GM12801 (cell line): Measurements from ENCODE around the gene ARHGEF39.

Source experiments
- TF ChIP-seq, protein P1 (sequence below): IDR thresholded peaks from one replicate; pipeline ENCODE4 v1.5.1; 2011; ENCODE audit warnings: control low read depth; ENCODE audit not compliant: insufficient read length; ENCODE audit errors: extremely low read depth

ARHGEF39 gene

DNA sequence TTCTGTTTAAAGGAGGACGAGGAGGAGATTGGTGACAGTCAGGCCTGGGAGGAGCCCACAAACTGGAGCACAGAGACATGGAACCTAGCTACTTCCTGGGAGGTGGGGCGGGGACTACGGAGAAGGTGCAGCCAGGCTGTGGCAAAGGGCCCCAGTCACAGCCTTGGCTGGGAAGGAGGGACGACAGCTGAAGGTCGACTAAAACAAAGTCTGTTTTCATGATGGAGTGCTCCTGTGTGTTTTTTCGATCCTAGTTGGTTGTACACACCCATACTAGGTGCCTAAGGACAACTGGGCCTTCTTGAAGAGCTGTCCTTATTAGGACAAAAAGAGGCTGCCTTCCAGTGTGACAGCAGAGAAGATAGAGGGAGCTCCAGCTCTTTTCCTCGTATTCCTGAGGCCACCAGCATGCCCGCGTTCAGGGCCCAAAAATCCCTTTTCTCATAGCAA is 4.0 kb downstream of the ARHGEF39 start:
- TF ChIP-seq, protein P1, sequence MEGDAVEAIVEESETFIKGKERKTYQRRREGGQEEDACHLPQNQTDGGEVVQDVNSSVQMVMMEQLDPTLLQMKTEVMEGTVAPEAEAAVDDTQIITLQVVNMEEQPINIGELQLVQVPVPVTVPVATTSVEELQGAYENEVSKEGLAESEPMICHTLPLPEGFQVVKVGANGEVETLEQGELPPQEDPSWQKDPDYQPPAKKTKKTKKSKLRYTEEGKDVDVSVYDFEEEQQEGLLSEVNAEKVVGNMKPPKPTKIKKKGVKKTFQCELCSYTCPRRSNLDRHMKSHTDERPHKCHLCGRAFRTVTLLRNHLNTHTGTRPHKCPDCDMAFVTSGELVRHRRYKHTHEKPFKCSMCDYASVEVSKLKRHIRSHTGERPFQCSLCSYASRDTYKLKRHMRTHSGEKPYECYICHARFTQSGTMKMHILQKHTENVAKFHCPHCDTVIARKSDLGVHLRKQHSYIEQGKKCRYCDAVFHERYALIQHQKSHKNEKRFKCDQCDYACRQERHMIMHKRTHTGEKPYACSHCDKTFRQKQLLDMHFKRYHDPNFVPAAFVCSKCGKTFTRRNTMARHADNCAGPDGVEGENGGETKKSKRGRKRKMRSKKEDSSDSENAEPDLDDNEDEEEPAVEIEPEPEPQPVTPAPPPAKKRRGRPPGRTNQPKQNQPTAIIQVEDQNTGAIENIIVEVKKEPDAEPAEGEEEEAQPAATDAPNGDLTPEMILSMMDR = no peak

DNA sequence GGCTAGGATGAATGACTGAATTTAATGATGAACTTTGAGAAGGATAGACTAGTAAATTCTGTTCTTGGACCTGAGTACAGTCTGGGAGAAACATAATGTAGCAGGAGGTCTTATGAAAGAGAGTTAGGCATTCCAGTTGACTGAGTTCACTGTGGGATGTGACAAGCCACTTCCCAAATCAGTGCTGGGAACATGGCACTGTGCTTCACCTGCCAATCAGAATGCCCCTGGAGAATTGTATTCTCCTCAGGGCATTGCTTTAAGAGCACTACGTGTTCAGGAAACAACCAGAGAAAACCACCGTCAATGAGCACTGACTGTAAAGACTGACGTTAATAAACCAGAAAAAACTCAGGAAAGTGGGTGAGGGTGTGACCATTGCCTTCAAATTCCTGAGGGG is 5.7 kb downstream of the ARHGEF39 start:
- TF ChIP-seq, protein P1 = no peak

DNA sequence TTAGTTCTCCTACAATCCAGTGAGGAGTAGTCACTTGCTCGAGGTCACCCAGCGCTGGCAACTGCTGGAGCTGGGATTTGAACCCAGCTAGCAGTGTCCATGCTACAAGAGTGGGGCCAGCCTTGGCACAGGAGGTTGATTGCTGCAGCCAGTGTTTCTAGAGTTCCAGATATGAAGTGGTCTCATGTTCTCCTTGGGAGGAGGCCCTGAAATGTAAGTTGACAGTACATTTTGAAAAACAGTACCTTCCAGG is 6.1 kb downstream of the ARHGEF39 start:
- TF ChIP-seq, protein P1 = no peak

DNA sequence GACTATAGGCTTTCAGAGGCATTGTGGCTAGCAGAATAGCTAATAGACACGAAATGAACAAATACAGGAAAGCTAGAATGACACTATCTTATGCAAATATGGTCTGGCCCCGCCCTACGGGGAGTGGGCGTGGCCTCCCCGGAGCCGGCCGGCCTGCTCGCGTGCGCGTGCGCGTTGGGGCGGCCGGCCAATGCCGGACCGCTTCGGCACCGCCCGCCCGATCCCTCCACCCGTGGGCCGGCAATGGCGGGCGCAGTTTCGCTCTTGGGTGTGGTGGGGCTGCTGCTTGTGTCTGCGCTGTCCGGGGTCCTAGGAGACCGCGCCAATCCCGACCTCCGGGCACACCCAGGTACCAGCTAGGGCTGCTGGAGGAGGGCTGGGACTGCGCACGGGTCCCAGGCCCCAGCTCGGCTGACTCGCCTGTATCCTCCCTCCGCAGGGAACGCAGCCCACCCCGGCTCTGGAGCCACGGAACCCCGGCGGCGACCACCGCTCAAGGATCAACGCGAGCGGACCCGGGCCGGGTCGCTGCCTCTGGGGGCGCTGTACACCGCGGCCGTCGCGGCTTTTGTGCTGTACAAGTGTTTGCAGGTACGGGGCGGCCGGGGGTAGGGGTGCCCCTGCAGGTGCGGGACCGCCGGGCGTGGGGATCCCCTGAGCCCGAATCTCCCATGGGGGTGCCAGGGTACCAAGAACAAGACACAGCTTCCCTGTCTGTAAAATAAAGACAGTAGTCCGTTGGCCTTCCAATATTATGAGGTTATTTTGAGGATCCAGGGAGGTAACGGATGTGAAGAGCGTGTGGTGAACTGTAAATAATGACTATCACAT is 6.6 kb downstream of the ARHGEF39 start, which contains the start of gene CCDC107:
TSS of gene CCDC107 (plus strand) at position 156 of the 831 bp plus-strand sequence. CDS start at position 244, 88 bp downstream.
- TF ChIP-seq, protein P1 = no peak

DNA sequence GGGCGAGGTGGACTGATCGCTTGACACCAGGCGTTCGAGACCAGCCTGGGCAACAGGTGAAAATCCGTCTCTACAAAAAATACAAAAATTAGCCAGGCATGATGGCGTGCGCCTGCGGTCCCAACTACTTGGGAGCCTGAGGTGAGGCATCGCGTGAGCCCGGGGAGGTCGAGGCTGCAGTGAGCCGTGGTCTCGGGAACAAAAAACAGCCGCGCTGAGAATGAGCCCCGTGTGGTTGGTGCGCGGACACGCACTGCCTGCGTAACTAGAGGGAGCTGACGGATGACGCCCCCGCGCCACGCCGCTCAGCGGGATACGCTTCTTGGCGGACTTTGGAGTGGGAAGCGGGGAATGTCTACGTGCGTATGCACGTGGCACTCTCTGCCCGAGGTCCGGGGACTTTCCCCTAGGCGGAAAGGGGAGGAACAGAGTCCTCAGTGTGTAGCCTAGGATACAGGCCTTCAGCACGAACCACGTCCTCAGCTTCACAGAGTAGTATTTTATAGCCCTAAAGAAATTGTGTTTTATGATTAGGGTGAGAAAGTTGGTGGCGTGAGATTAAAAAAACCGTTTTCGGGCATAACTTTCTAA is 7.4 kb downstream of the ARHGEF39 start, which contains the start of gene RMRP:
TSS of gene RMRP (minus strand) at position 474 of the 591 bp plus-strand sequence.
- TF ChIP-seq, protein P1 = no peak

DNA sequence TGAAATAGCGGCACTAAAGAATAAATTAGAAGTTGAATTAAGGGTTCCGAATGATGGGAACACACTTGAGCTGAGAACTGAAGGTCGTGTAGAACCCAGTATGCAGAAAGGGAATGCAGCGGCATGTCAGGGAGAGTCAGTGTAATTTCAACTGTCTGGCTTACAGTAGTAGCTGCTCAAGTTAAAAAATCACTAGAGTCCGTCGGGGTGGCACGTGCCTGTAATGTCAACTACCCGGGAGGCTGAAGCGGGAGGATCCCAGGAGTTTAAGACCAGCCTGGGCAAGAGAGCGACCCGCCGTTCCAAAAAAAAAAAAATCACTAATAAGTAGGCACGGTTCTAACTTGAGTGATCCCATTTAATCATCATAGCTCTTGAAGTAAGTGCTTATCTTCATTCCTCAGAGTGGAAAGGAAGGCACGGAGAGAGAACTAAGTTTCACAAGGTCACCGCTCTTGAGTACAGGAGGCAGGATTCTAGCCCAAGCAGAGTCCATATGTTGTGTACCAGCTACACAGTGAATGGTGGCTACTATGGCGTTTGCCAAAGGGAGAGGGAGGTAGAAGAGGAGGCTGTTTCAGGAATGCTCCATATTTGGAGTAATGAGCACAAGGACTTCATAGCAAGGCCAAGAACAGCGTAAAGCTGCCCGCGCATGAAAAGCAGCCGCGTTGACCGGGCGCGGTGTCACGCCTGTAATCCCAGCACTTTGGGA is 8.0 kb downstream of the ARHGEF39 start:
- TF ChIP-seq, protein P1 = no peak

DNA sequence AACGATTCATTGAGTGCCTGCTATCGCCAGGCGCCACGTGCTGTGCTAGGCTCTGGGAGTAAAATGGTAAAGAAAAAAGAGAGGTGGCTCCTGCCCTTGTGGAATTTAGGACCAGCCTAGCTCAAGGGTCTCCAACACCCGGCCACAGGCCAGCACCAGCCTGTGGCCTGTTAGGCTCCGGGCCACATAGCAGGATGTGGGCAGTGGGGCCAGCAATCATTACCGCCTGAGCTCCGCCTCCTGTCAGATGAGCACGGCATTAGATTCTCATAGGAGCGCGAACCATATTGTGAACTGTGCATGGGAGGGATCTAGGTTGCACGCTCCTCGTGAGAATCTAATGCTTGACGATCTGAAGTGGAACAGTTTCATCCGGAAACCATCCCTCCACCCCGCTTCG is 8.6 kb downstream of the ARHGEF39 start:
- TF ChIP-seq, protein P1 = no peak
